HG02588 (cell line): Measurements from ENCODE around the gene CLEC17A.
"Not testable (repeated sequence)": the region's sequence is repeated elsewhere in the genome, so short reads cannot be mapped to it uniquely, and the experiment has no call there.

Experiments
- ATAC-seq: cut with Tn5 transposase; IDR thresholded peaks from one replicate; pipeline ENCODE4 v1.9.1; 2021; ENCODE audit warnings: mild to moderate bottlenecking, moderate library complexity; ENCODE audit not compliant: unreplicated experiment

Gene CLEC17A, protein sequence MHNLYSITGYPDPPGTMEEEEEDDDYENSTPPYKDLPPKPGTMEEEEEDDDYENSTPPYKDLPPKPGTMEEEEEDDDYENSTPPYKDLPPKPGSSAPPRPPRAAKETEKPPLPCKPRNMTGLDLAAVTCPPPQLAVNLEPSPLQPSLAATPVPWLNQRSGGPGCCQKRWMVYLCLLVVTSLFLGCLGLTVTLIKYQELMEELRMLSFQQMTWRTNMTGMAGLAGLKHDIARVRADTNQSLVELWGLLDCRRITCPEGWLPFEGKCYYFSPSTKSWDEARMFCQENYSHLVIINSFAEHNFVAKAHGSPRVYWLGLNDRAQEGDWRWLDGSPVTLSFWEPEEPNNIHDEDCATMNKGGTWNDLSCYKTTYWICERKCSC

GRCh38 chr19:14582894-14583340 lies at the start of gene CLEC17A:
Gene CLEC17A (plus strand): TSS chr19:14583084. CDS start chr19:14583161, 77 bp downstream.
- ATAC-seq: no peak

DNA sequence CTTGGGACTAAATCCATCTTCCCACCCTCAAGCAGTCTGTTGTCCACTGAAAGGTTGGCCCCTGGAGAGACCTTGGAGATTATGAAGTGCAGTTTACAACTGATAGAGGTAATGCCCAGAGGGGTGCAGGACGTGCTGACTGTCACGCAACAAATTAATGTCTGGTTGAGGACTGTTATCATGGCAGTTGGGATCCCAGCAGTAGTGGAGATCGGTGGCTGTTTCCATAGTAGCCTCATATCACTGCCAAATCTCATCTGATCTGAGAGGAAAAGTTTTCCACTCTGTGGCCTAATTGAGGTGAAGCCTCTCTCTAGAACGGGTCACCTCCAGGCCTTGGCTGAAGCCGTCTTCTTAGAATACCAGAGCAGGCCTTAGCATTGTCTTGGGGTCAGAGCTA lies 49.4 kb upstream of the CLEC17A start:
- no peak for ATAC-seq

DNA sequence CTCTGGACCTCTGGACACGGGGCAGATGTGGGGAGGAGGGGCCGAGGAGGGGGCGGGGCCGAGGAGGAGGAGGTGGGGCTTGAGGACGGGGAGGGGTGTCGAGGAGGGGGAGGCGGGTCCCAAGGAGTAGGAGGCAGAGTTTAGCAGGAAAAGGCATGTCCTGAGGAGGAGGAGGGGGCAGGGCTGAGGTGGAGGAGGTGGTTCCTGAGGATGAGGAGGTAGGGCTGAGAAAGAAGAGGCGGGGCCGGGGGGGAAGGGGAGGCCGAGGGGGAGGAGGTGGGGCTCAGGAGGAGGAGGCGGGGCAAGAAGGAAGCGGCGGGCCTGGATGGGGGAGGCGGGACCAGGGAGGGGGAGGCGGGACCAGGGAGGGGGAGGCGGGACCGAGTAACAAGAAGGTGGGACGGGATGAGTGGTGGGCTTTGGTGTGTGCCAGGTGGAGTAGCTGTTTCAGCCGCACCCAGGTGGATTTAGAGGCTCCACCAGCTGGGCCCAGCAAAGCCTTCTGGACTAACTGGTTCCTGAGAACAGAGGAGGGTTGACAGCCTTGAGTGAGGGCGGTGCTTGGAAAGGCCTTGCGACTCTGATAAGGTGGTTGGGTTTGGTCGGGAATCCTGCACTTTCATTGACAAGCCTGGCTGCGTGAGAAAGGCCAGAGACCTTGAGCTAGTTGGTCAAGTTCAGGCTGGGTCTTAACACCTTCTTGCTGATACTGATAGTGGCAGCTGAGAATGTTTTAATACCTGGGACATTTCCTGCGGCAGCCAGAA lies 45.8 kb upstream of the CLEC17A start:
- no peak for ATAC-seq

DNA sequence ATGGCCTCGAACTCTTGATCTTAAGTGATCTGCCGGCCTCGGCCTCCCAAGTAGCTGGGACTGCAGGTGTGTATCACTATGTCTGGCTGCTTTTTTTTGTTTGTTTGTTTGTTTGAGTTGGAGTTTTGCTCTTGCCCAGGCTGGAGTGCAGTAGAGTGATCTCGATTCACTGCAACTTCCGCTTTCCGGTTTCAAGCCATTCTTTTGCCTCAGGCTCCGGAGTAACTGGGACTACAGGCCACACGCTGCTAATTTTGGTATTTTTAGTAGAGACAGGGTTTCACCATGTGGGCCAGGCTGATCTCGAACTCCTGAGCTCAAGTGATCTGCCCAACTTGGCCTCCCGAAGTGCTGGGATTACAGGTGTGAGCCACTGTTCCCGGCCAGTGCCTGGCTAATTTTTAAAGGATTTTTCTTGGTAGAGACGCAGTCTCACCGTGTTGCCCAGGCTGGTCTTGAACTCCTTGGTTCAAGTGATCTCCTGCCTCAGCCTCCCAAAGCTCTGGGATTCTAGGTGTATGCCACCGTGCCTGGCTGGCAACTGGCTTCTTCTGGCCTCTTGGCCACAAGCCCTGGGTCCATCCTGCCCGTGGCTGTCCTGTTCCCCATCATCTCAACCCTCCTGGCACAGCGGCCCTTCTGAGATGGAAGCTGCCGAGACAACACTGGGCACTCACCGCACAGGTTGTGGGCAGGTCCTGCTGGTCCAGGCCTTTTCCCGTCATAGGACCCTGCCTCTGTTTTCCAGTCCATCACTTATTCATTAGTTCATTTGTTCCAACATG lies 42.0 kb upstream of the CLEC17A start:
- ATAC-seq: no peak

DNA sequence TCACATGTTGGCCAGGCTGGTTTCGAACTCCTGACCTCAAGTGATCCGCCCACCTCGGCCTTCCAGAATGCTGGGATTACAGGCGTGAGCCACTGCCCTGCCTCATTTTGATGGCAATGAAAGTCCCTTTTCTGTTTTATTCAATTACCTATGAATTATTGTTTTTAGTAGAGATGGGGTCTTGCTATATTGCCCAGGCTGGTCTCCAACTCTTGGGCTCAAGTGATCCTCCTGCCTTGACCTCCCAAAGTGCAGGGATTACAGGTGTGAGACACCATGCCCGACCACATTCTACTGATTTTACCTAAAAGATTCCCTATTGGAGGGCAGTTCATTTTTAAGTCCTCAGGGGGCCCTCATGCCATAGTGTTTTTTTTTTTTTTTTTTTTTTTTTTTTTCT lies 40.9 kb upstream of the CLEC17A start:
- ATAC-seq: not testable (repeated sequence)

DNA sequence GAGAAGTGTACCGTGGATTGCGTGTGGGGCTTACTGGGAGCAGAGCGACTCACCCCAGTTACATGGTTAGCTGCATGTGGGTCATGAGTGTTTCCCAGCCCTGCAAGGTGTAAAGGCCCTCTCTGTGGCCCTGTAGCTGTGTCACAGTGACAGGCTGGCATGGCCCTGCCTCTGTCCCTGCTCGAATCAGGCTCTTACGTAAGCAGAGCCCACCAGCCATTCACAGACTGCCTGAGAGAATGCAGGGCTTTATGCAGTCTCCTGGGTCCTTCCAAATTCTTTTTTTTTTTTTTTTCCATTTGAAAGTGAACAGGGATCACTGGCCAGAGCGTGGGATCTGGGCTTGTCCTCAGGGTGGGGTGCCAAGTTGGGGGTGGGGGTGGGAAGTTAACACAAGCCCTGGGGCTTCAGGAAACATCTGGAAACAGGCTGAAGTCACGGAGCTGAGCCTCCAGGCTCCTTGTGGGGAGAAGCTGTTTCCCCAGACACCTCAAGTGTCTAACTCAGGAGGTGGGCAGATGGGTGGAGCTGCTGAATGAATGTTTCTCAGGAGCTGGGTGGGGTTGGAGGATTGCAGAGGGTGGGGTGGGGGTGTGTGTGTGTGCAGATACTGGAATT lies 40.1 kb upstream of the CLEC17A start:
- ATAC-seq: no peak

- ATAC-seq: no peak
Measured at GRCh38 chr19:14544047-14544446, 38.8 kb upstream of the CLEC17A start.

- no peak for ATAC-seq
Measured at GRCh38 chr19:14544977-14545715, 37.7 kb upstream of the CLEC17A start.

GRCh38 chr19:14545716-14546082 lies 37.2 kb upstream of the CLEC17A start:
- ATAC-seq: no peak

- ATAC-seq: no peak
Measured at GRCh38 chr19:14550201-14550754, 32.6 kb upstream of the CLEC17A start.

DNA sequence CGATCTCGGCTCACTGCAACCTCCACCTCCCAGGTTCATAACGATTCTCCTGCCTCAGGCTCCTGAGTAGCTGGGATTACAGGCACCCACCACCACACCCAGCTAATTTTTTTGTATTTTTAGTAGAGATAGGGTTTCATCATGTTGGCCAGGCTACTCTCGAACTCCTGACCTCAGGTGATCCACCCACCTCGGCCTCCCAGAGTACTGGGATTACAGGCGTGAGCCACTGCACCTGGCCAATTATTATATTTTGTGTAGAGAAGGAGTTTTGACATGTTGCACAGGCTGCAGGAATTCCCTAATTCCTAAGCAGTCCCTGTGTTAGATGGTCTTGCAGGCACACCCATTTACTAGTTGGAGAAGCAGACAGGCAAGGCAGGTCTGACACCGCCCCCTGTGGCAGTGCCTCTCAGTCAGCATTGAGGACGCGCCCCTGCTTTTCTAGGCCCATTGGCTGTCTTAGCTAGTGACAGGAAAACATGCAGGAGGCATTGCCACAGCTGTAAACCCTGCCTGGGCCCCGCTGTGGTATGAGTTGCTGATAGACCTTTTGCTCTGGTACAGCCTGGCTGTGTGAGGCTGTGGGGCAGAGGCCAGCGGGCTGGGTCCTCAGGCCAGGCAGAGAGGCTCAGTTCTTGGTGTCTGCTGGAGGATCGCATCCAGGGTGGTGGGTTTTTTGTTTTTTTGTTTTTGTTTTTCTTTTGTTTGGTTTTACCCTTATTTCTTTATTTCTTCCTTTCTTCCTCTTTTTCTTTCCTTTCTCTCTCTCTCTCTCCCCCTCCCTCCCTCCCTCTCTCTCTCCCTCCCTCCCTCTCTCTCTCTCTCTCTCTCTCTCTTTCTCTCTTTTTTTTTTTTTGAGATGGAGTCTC lies 31.5 kb upstream of the CLEC17A start:
- ATAC-seq: not testable (repeated sequence)

GRCh38 chr19:14552006-14552360 lies 30.9 kb upstream of the CLEC17A start:
- ATAC-seq: not testable (repeated sequence)

- no peak for ATAC-seq
Measured at GRCh38 chr19:14553042-14553938, 29.6 kb upstream of the CLEC17A start.

GRCh38 chr19:14553939-14554243 lies 29.0 kb upstream of the CLEC17A start:
- ATAC-seq: no peak

- ATAC-seq: no peak
Measured at GRCh38 chr19:14554382-14554812, 28.5 kb upstream of the CLEC17A start.

- no peak for ATAC-seq
Measured at GRCh38 chr19:14555918-14556661, 26.8 kb upstream of the CLEC17A start.

DNA sequence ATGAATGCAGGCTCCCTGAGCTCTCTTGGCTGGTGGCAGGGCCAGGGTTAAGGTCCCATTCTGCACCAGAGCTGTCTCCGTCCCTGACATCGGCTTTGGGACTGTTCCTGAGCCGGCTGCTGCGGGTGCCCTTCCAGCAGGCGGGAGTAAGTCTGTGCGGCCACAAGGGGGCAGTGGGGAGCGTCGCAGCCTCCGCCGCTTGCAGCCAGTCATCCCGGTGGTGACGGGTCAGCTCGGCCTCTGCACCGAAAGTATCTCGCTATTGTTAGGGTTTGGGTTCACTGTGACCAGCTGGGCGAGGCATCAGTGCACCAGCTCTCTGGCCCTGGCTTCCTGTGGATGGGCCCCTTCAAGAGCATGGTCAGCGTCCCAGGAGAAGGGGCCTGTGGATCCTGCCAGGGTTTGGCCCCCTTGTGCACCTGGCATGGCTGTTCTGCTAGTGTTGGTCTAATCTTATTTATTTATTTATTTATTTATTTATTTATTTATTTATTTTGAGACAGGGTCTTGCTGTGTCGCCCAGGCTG lies 26.2 kb upstream of the CLEC17A start:
- ATAC-seq: no peak
